MM.1S (cell line): ENCODE data around the gene MOAP1.
"Not testable (repeated sequence)": the region's sequence is repeated elsewhere in the genome, so short reads cannot be mapped to it uniquely, and the experiment has no call there.

Source experiments
- DNase-seq: peaks from one replicate; pipeline ENCODE4 v3.0.0-alpha.2; 2015
- H2AFZ ChIP-seq: fragments of 300-600 bp; sonication (generic); 2 replicates; pipeline ENCODE4 v1.6.0; 2016; ENCODE audit warnings: antibody characterized with exemption, low read length
- H3F3A ChIP-seq: fragments of 300-600 bp; sonication (generic); 2 replicates; pipeline ENCODE4 v1.6.1; 2016; ENCODE audit warnings: mild to moderate bottlenecking, antibody characterized with exemption, low read length, moderate library complexity, mixed read lengths; ENCODE audit not compliant: insufficient read depth
- H3K27ac ChIP-seq: fragments of 300-600 bp; sonication (generic); 2 replicates; pipeline ENCODE4 v1.5.1; 2016; ENCODE audit warnings: mild to moderate bottlenecking, low read length
- H3K27me3 ChIP-seq: fragments of 300-600 bp; sonication (generic); replicated peaks from 2 replicates; pipeline ENCODE4 v1.6.0; 2016; ENCODE audit warnings: low read length; ENCODE audit not compliant: insufficient read depth
- H3K36me3 ChIP-seq: fragments of 300-600 bp; sonication (generic); replicated peaks from 2 replicates; pipeline ENCODE4 v1.6.1; 2016; ENCODE audit warnings: mild to moderate bottlenecking, low read length, mixed read lengths; ENCODE audit not compliant: insufficient read depth
- H3K4me1 ChIP-seq: fragments of 300-600 bp; sonication (generic); 2 replicates; pipeline ENCODE4 v1.6.1; 2016; ENCODE audit warnings: low read length, mixed read lengths
- H3K4me2 ChIP-seq: fragments of 300-600 bp; sonication (generic); 2 replicates; pipeline ENCODE4 v1.6.0; 2016; ENCODE audit warnings: low read depth, low read length
- H3K4me3 ChIP-seq: fragments of 300-600 bp; sonication (generic); 2 replicates; pipeline ENCODE4 v1.5.1; 2016; ENCODE audit warnings: low read length, mixed read lengths
- H3K79me2 ChIP-seq: fragments of 300-600 bp; sonication (generic); 2 replicates; pipeline ENCODE4 v1.6.1; 2016; ENCODE audit warnings: mixed run types, low read length, mixed read lengths
- H3K9ac ChIP-seq: fragments of 300-600 bp; sonication (generic); 2 replicates; pipeline ENCODE4 v1.6.1; 2016; ENCODE audit warnings: low read length, mixed read lengths
- H3K9me2 ChIP-seq: fragments of 300-600 bp; sonication (generic); replicated peaks from 2 replicates; pipeline ENCODE4 v1.6.1; 2016; ENCODE audit warnings: mild to moderate bottlenecking, low read length, mixed read lengths; ENCODE audit not compliant: insufficient read depth
- H3K9me3 ChIP-seq: fragments of 300-600 bp; sonication (generic); replicated peaks from 2 replicates; pipeline ENCODE4 v1.6.1; 2016; ENCODE audit warnings: mild to moderate bottlenecking, low read length, mixed read lengths; ENCODE audit not compliant: insufficient read depth
- H4K20me1 ChIP-seq: fragments of 300-600 bp; sonication (generic); 2 replicates; pipeline ENCODE4 v1.6.1; 2016; ENCODE audit warnings: mild to moderate bottlenecking, low read length, moderate library complexity, mixed read lengths; ENCODE audit not compliant: insufficient read depth
- CTCF ChIP-seq: fragments of 300-600 bp; sonication (generic); IDR thresholded peaks from 2 replicates; pipeline ENCODE4 v1.5.1; 2016; ENCODE audit warnings: antibody characterized with exemption, low read length, mixed read lengths
- EZH2 ChIP-seq: fragments of 300-600 bp; sonication (generic); optimal IDR thresholded peaks from 2 replicates; pipeline ENCODE3; 2017; ENCODE audit warnings: low read depth, mild to moderate bottlenecking, antibody characterized with exemption, low read length, mixed read lengths
- EZH2phosphoT487 ChIP-seq: fragments of 300-600 bp; sonication (generic); IDR thresholded peaks from 2 replicates; pipeline ENCODE4 v1.6.1; 2018; ENCODE audit warnings: antibody characterized with exemption, low read length

MOAP1 gene

GRCh38 chr14:93183596-93184317, 940 bp downstream of the MOAP1 start:
- H3K79me2 ChIP-seq, result peaks cover 22% of the 10 kb centered on the region

GRCh38 chr14:93175492-93175891, 9.2 kb downstream of the MOAP1 start:
- H3K79me2 ChIP-seq, result no peaks in the 10 kb centered on the region
- H3K27ac ChIP-seq, result no peak overlapping the region
- no peak overlapping the region for H3K4me2 ChIP-seq
- H3K27me3 ChIP-seq, result no peaks in the 10 kb centered on the region
- H3F3A ChIP-seq, result no peaks in the 10 kb centered on the region
- H3K36me3 ChIP-seq, result no peaks in the 10 kb centered on the region
- H3K9ac ChIP-seq, result no peak overlapping the region
- H2AFZ ChIP-seq, result no peak overlapping the region
- DNase-seq, result no peak
- no peaks in the 10 kb centered on the region for H3K9me3 ChIP-seq
- H4K20me1 ChIP-seq, result no peaks in the 10 kb centered on the region
- TF ChIP-seq CTCF (no peak), EZH2phosphoT487 (no peak), EZH2 (no peak)
- no peaks in the 10 kb centered on the region for H3K4me1 ChIP-seq
- no peaks in the 10 kb centered on the region for H3K9me2 ChIP-seq
- no peak overlapping the region for H3K4me3 ChIP-seq

More at GRCh38 chr14:93183596-93184317, 940 bp downstream of the MOAP1 start:
- no peaks in the 10 kb centered on the region for H3K9me2 ChIP-seq
- peaks cover 5% of the 10 kb centered on the region for H3F3A ChIP-seq
- H3K27ac ChIP-seq, result peak overlapping the region; percentile 74; the same call in 1 of the 2 replicates
- H3K36me3 ChIP-seq, result no peaks in the 10 kb centered on the region
- no peak for TF ChIP-seq CTCF
- TF ChIP-seq EZH2, result no peak
- no peak for TF ChIP-seq EZH2phosphoT487
- H3K9me3 ChIP-seq, result no peaks in the 10 kb centered on the region
- no peaks in the 10 kb centered on the region for H3K27me3 ChIP-seq
- no peak for DNase-seq
- H3K4me1 ChIP-seq, result no peaks in the 10 kb centered on the region
- no peak overlapping the region for H2AFZ ChIP-seq
- peak overlapping the region; percentile 87 for H3K4me3 ChIP-seq
- H3K9ac ChIP-seq, result peak overlapping the region; percentile 88; the same call in 1 of the 2 replicates
- H4K20me1 ChIP-seq, result no peaks in the 10 kb centered on the region
- H3K4me2 ChIP-seq, result peak overlapping the region; percentile 86

GRCh38 chr14:93174731-93175130, 10.0 kb downstream of the MOAP1 start:
- not testable (repeated sequence) for H3K27ac ChIP-seq, H3K9ac ChIP-seq, H3K27me3 ChIP-seq, H3K9me3 ChIP-seq, H3K9me2 ChIP-seq, H4K20me1 ChIP-seq, DNase-seq, H3K4me2 ChIP-seq, H3K79me2 ChIP-seq, H3K4me1 ChIP-seq, H3F3A ChIP-seq, H3K36me3 ChIP-seq, H3K4me3 ChIP-seq, H2AFZ ChIP-seq

GRCh38 chr14:93173943-93174395, 10.7 kb downstream of the MOAP1 start:
- Histone ChIP-seq H3F3A (no peaks in the 10 kb centered on the region), H3K4me1 (no peaks in the 10 kb centered on the region), H3K36me3 (no peaks in the 10 kb centered on the region), H2AFZ (no peak overlapping the region), H3K9ac (no peak overlapping the region), H3K27me3 (no peaks in the 10 kb centered on the region), H3K4me3 (no peak overlapping the region), H3K9me3 (no peaks in the 10 kb centered on the region), H4K20me1 (no peaks in the 10 kb centered on the region), H3K4me2 (no peak overlapping the region), H3K79me2 (no peaks in the 10 kb centered on the region), H3K27ac (no peak overlapping the region), H3K9me2 (no peaks in the 10 kb centered on the region)
- no peak for DNase-seq
- TF ChIP-seq CTCF, result no peak
- TF ChIP-seq EZH2phosphoT487, result no peak
- TF ChIP-seq EZH2, result no peak
